DMS153 (cell line): ENCODE data around the gene C2orf42.
A peak's percentile ranks its signal among the peaks of the same experiment; 100 is the strongest.
"Not testable (repeated sequence)": the region's sequence is repeated elsewhere in the genome, so short reads cannot be mapped to it uniquely, and the experiment has no call there.

Source experiments
- DNase-seq: peaks from one replicate; lab custom pipeline; 2025; lab: John Stamatoyannopoulos, UW

Gene C2orf42

DNA sequence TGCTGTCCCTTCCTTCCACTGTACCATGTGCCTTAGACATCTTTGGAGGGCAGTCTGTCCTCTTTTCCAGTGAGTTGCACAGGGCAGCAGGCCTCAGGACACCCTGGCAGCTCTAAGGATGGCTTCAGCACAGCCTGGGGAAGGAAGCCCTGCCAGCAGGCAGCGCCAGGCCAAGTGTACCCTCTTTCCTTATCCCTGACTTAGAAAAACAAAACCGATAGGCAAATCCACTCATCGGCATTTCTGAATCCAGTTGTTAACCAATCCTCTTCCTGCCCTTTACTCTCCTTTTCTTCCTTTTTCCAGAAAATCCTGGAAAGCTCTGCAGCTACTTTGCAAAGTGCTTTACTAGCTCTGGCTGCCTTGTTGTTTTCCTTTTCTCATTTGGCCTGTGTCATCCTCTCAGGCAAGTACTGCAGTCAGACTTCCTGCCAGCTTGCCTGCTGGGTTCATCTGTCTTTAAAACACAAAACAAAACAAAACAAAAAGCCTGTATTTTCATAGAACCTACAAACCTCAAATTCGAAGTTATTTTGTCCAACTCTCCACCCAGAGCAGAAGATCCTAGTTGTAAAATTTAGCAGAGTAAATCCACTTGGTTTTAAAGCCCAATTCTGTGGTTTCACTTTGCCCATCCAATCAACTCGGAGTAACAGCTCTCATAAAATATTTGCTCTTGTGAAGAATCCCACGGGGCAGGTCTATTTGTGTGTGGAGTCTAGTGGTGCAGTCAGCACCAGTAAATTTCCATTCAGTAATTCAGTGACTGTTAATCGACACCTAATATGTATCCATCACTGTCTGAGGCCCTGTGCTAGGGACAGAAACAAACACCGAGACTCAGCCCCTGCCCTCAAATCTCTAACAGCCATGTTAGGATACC is 58.3 kb downstream of the C2orf42 start:
- DNase-seq = peak; percentile 94

GRCh38 chr2:70131344-70132143 is 59.3 kb downstream of the C2orf42 start:
- DNase-seq = not testable (repeated sequence)

DNA sequence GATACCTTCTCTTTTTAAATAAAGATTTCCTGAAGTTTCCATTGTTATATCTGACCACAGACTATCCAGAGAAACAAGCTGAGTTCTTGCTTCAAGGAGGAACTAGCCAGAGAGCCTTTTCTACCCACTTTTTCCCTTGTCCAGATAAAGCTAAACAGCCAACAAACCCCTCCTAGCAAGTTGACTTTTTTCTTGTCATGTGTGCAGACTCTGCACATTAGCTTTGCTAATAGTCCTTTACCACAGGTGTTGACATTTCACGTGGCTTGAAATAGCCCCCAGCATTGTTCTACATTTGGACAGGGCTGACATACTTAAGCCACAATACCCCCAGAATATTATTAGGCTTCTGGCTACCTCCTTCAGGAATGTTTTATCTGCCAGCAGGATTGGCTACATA is 62.8 kb downstream of the C2orf42 start:
- DNase-seq = no peak

GRCh38 chr2:70126413-70126812 is 64.4 kb downstream of the C2orf42 start:
- DNase-seq = no peak

- DNase-seq = no peak
These were observed 65.3 kb downstream of the C2orf42 start for GRCh38 chr2:70125498-70125898.

DNA sequence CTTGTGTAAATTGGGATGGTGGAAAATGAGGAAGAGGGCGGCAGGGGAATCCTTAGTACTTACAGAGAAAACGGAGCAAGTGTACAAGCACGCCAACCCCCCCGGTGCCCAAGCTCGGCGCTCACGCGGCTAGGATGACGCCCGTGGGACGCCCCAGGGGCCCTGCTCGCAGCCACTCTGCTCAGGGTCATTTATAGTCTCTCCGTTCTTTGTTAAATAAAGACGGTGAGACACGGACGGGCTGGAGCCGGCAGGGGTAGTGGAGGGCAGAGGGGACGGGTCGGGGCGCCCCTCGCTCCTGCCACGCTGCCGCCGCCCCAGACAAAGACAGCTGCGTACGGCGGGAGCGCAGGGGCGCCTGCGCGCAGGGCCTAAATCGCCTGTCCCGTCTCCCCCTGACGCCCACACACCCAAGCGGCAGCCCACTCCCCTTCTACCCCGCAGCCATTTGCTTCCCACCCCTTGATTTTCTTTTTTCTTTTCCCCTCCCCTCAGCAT is 65.8 kb downstream of the C2orf42 start:
- DNase-seq = no peak

DNA sequence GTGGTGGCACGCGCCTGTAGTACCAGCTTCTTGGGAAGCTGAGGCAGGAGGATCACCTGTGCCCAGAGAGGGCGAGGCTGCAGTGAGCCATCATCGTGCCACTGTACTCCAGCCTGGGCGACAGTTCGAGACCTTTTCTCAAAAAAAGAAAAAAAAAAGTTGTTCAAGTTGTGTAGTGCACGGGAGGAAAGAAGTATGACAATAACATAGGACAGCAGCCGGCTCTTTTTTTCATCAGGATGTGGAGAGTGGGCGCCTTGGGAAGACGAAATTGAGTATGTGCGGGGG is 67.0 kb downstream of the C2orf42 start:
- no peak for DNase-seq

GRCh38 chr2:70123051-70123828 is 67.6 kb downstream of the C2orf42 start:
- peak; percentile 19 for DNase-seq

DNA sequence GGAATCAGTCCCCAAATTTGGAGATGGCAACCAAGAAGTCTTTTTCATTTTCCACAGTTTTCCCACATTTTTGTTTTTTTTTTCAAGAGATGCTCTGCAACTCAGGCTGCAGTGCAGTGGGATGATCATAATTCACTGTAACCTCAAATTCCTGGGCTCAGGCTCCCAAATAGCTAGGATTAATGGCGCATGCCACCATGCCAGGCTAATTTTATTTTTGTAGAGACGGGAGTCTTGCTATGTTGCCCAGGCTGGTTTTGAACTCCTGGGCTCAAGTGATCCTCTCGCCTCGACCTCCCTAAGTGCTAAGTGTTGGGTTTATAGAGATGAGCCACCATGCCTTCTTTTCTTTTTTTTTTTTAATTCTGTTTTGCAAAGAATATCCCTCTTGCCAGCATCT is 68.3 kb downstream of the C2orf42 start:
- DNase-seq = no peak

DNA sequence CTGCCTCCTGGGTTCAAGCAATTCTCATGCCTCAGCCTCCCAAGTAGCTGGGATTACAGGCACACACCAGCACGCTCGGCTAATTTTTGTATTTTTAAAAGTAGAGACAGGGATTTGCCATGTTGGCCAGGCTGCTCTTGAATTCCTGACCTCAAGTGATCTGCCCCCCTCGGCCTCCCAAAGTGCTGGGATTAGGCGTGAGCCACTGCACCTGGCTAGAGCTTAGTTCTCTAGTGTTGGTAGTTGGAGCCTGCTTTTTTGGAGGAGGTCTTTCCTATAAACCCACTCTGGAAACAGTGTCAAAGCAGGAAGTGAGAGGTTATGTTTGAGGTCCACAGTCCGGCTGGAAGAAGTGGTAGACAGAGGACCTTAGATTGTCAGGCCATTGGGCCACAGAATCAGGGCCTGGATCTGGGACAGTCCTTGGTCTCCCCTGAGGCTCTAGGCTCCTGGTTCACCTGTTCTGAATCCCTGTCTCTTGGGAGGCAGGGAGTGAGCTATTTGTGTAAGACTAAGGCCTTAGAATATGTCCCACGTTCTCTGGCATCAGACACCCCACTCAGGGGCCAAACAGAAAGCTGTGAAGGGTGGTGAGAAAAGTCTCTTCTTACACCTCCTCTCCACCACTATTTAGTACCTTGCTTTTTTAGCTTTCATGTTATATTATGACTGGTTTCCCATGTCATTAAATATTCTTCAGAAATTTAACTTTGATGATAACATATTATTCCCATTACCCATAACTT is 69.0 kb downstream of the C2orf42 start:
- no peak for DNase-seq

GRCh38 chr2:70118798-70119454 is 71.9 kb downstream of the C2orf42 start:
- DNase-seq = peak; percentile 15

DNA sequence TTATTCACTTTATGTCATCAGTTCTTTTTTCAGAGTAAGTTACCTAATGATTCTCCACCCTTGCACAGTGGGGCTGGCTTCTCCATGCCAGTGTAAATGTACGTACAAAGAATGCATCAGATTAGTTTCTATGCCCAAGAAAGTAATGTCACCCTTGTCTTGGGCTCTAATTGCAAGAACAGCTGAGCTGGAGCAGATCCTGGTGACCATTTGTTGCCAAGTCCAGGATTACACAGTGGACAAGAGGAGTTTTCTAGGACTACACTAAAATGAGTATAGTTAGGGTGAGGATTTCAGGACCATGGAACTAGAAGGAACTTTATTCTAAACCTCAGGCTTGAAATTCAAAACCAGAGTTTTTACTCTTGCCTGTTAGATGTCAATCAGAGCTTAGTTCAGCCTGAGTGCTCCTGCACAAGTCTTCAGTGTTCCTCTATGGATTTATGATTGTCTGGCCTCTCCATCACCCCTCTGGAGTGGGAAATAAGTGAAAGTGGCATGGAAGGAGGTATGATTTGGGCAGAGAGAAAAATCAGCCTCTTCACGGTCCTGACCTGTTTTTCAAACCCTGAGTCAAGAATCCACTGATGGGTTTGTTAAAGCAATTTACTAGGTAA is 73.8 kb downstream of the C2orf42 start:
- no peak for DNase-seq

- DNase-seq = peak; percentile 13
These were observed 75.0 kb downstream of the C2orf42 start for GRCh38 chr2:70115646-70116442.

- DNase-seq = no peak
These were observed 77.3 kb downstream of the C2orf42 start for GRCh38 chr2:70113359-70114070.

- DNase-seq = peak; percentile 34
These were observed 78.8 kb downstream of the C2orf42 start for GRCh38 chr2:70111752-70112591.

DNA sequence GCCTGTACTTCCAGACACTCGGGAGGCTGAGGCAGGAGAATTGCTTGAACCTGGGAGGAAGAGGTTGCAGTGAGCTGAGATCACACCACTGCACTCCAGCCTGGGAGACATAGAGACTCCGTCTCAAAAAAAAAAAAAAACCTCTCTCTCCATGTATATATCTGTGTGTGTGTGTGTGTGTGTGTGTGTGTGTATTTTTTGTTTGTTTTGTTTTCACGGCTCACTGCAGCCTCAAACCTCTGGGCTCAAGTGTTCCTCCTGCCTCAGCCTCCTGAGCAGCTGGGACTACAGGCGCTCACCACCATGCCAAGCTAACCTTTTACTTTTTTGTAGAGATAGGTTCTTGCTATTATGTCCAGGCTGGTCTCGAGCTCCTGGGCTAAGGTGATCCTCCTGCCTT is 80.4 kb downstream of the C2orf42 start:
- DNase-seq = not testable (repeated sequence)

GRCh38 chr2:70106138-70106537 is 84.7 kb downstream of the C2orf42 start:
- DNase-seq = not testable (repeated sequence)
